GM19452 (cell line): ENCODE measurements around the gene IL23R.

Source experiments
- ATAC-seq: cut with Tn5 transposase; IDR thresholded peaks from one replicate; pipeline ENCODE4 v1.9.1; 2021; ENCODE audit not compliant: unreplicated experiment

The IL23R gene

GRCh38 chr1:67294836-67295617 lies 128.8 kb downstream of the IL23R start:
- no peak for ATAC-seq

- ATAC-seq = no peak
Observed at GRCh38 chr1:67298762-67299161, 132.5 kb downstream of the IL23R start.

GRCh38 chr1:67299296-67299695 lies 133.0 kb downstream of the IL23R start:
- no peak for ATAC-seq

DNA sequence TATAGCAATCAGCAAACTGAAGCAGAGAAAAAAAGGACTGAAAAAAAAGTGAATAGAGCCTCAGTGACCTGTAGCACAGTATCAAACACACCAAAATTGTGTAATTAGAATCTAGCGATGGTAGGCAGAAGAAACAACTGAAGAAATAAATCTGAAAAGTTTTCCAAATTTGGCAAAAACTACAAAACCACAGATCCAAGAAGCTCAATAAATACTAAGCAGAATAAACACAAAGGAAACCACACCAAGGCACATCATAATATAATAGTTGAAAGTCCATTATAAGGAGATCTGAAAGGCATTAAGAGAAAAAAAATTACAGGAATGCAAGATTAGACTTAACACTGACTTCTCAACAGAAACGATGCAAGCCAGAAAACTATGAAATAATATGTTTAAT lies 134.3 kb downstream of the IL23R start:
- no peak for ATAC-seq

DNA sequence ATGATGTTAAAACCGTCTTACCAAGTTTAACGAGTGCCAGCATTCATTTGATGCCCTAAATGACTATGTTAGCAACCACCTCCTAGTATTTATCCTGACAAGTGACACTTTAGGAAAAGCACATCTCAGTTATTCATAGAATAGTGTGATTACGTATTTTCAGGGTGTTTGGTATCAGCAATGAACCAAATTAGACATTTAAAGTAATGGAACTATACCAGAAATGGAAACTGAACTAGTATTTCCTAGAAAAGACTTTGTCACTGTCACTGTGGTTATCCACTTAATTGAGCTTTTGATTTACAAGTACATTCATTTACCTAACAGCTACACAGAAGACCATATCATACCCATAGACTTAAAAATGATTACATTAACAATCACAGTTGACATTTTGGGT lies 137.8 kb downstream of the IL23R start:
- ATAC-seq = no peak

DNA sequence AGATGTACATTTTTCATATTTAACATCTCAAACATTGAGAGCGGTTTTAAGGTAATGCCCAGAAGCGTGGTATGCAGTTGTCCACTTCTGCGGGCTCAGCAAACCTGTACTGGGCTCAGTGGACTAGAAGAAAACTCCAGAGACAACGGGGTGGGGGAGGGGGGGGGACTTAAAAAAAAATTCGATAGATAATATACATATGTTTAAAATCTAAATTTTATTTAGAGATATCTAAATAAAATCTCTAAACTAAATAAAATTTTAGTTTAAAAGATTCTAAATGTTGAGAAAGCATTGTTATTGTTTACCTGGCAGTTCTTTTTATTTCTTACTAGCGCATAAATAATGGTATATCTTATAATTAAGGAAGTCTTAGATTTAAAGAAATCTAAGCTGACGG lies 140.3 kb downstream of the IL23R start:
- ATAC-seq = no peak

GRCh38 chr1:67307251-67308060 lies 141.2 kb downstream of the IL23R start, which contains the start of gene IL12RB2:
Gene IL12RB2 (plus strand): TSS chr1:67307873. CDS start chr1:67320369, 12,496 bp downstream.
- peak; percentile 71 for ATAC-seq

DNA sequence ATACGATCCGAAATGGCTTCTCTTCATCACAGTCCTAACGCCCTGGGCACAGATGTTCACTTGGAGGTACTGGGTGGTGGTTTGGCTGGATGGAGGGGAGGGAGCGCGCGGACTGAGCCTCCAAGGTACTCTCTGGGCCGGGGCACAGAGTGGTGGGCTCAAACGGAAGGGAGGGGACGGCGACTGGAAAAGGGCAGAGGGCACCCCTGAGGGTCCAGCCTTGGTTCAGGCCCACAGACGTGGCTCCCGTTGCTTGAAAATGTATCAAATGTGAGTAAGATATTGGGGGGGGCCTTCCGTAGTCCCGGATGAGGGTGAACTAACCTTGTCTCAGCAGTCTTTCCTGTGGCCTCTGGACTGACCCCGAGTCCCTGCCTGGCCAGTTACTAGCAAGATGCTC lies 141.9 kb downstream of the IL23R start:
- peak; percentile 15 for ATAC-seq
